H1 (cell line): ENCODE data around the gene NLRX1. TPM values are rescaled to one million over a fixed set of nuclear protein-coding genes. Genes with fewer than 3 reads are reported as not detected.

ENCODE experiments used
- CTCF ChIA-PET: fragments of 300-600 bp; sonication (Branson Sonifier 250); formaldehyde crosslinking; loops from one replicate; lab custom pipeline; 2021; ENCODE audit not compliant: partially characterized antibody; lab: Charles Lee
- POLR2A ChIA-PET: fragments of 300-600 bp; sonication (Branson Sonifier 250); formaldehyde crosslinking; loops from one replicate; lab custom pipeline; 2021; ENCODE audit warnings: inconsistent platforms; ENCODE audit not compliant: partially characterized antibody; lab: Charles Lee
- DNase-seq, 2 experiments: peaks; one replicate each; pipeline versions ENCODE4 v3.0.0 to v3.0.0-alpha.2; 2010 to 2022; ENCODE audit warnings: low spot score in 2 of 2, low read depth in 1 of 2, mixed read lengths in 1 of 2
- FAIRE-seq: peaks from 2 replicates; lab custom pipeline; 2011; peaks lifted over from hg19 to GRCh38; lab: Jason Lieb, UNC
- H2AFZ ChIP-seq: 2 replicates; pipeline ENCODE4 v1.8.1; 2012; ENCODE audit warnings: low read length, inconsistent platforms
- H2AK5ac ChIP-seq: 2 replicates; pipeline ENCODE4 v1.6.1; 2013; ENCODE audit warnings: low read depth, low read length
- H2BK120ac ChIP-seq: replicated peaks from 2 replicates; pipeline ENCODE3; 2013; ENCODE audit warnings: low read depth, low read length, inconsistent platforms
- H2BK12ac ChIP-seq: 2 replicates; pipeline ENCODE4 v1.6.1; 2013; ENCODE audit warnings: low read depth, low read length
- H2BK15ac ChIP-seq: 2 replicates; pipeline ENCODE4 v1.6.1; 2013; ENCODE audit warnings: low read length
- H2BK20ac ChIP-seq: 2 replicates; pipeline ENCODE4 v1.6.1; 2013; ENCODE audit warnings: low read length
- H2BK5ac ChIP-seq: 2 replicates; pipeline ENCODE4 v1.6.1; 2013; ENCODE audit warnings: low read depth, low read length
- H3K14ac ChIP-seq: 2 replicates; pipeline ENCODE4 v1.6.1; 2013; ENCODE audit warnings: inconsistent platforms; ENCODE audit not compliant: insufficient read length
- H3K18ac ChIP-seq: 2 replicates; pipeline ENCODE4 v1.6.1; 2013; ENCODE audit warnings: low read length; ENCODE audit errors: extremely low read depth
- H3K23ac ChIP-seq: 2 replicates; pipeline ENCODE4 v1.6.1; 2013; ENCODE audit warnings: inconsistent platforms; ENCODE audit not compliant: insufficient read length
- H3K23me2 ChIP-seq: 2 replicates; pipeline ENCODE4 v1.6.1; 2013; ENCODE audit warnings: low read depth, low read length
- H3K27ac ChIP-seq: 2 replicates; pipeline ENCODE4 v1.6.1; 2011; ENCODE audit warnings: low read depth, low read length, inconsistent platforms
- H3K27me3 ChIP-seq, 4 experiments: replicated peaks in 1 of 4; 1 replicate in 1 of 4; 2 replicates in 3 of 4; pipeline versions ENCODE4 v1.6.1 to v1.8.1; 2011 to 2013; ENCODE audit warnings: low read length in 3 of 4, mild to moderate bottlenecking in 3 of 4, inconsistent platforms in 2 of 4, mixed read lengths in 2 of 4, moderate library complexity in 1 of 4; ENCODE audit not compliant: control insufficient read depth in 3 of 4, insufficient read depth in 3 of 4; ENCODE audit errors: extremely low read depth in 1 of 4
- H3K36me3 ChIP-seq, 4 experiments: 2 replicates each; pipeline versions ENCODE4 v1.6.1 to v1.8.1; 2011 to 2013; ENCODE audit warnings: mild to moderate bottlenecking in 4 of 4, low read length in 3 of 4, moderate library complexity in 2 of 4, control low read depth in 1 of 4, inconsistent platforms in 1 of 4; ENCODE audit not compliant: insufficient read depth in 4 of 4, control insufficient read depth in 2 of 4
- H3K4ac ChIP-seq: replicated peaks from 2 replicates; pipeline ENCODE3; 2013; ENCODE audit warnings: low read length, low read depth, mixed read lengths, inconsistent platforms; ENCODE audit not compliant: insufficient read length
- H3K4me1 ChIP-seq, 4 experiments: replicated peaks in 1 of 4; 1 replicate in 1 of 4; 2 replicates in 3 of 4; pipeline versions ENCODE4 v1.6.1 to v1.8.1; 2011 to 2013; ENCODE audit warnings: low read length in 3 of 4, inconsistent platforms in 2 of 4, mixed read lengths in 1 of 4; ENCODE audit not compliant: insufficient read depth in 4 of 4, control insufficient read depth in 3 of 4
- H3K4me2 ChIP-seq, 2 experiments: 2 replicates each; pipeline versions ENCODE4 v1.6.1 to v1.8.1; 2011 to 2013; ENCODE audit warnings: low read depth in 2 of 2, low read length in 2 of 2, control low read depth in 1 of 2, inconsistent platforms in 1 of 2, mild to moderate bottlenecking in 1 of 2; ENCODE audit not compliant: insufficient read depth in 1 of 2
- H3K4me3 ChIP-seq, 4 experiments: fragments of 200-600, 300-600 bp in 1 of 4; sonication (generic), shearing (Covaris generic), sonication (Bioruptor Twin) in 1 of 4; 2 replicates each; pipeline versions ENCODE4 v1.5.1 to v1.8.1; 2011 to 2016; ENCODE audit warnings: low read length in 4 of 4, low read depth in 3 of 4, control low read depth in 2 of 4, inconsistent platforms in 2 of 4, mild to moderate bottlenecking in 2 of 4, mixed read lengths in 1 of 4, moderate library complexity in 1 of 4; ENCODE audit not compliant: insufficient read depth in 2 of 4; ENCODE audit errors: extremely low read depth in 1 of 4
- H3K56ac ChIP-seq: replicated peaks from 2 replicates; pipeline ENCODE3; 2013; ENCODE audit warnings: low read depth, mild to moderate bottlenecking, mixed read lengths, low read length, inconsistent platforms; ENCODE audit not compliant: insufficient read length
- H3K79me1 ChIP-seq: 2 replicates; pipeline ENCODE4 v1.6.1; 2013; ENCODE audit warnings: low read depth, low read length, control low read depth
- H3K79me2 ChIP-seq, 2 experiments: 2 replicates each; pipeline versions ENCODE4 v1.6.1 to v1.8.1; 2012 to 2013; ENCODE audit warnings: low read length in 2 of 2, mild to moderate bottlenecking in 2 of 2, inconsistent platforms in 1 of 2; ENCODE audit not compliant: insufficient read depth in 2 of 2, control insufficient read depth in 1 of 2
- H3K9ac ChIP-seq, 4 experiments: replicated peaks in 1 of 4; 1 replicate in 1 of 4; 2 replicates in 3 of 4; pipeline versions ENCODE4 v1.6.1 to v1.8.1; 2011 to 2013; ENCODE audit warnings: low read depth in 3 of 4, low read length in 3 of 4, control low read depth in 2 of 4, mild to moderate bottlenecking in 2 of 4, moderate library complexity in 2 of 4, inconsistent platforms in 1 of 4; ENCODE audit errors: extremely low read depth in 1 of 4
- H3K9me3 ChIP-seq, 2 experiments: 2 replicates each; pipeline versions ENCODE4 v1.6.1 to v1.8.1; 2012 to 2013; ENCODE audit warnings: mild to moderate bottlenecking in 2 of 2, moderate library complexity in 2 of 2, control low read depth in 1 of 2, inconsistent platforms in 1 of 2, low read depth in 1 of 2, low read length in 1 of 2, mixed read lengths in 1 of 2; ENCODE audit not compliant: insufficient read depth in 2 of 2
- H4K20me1 ChIP-seq, 2 experiments: replicated peaks in 1 of 2; 2 replicates each; pipeline versions ENCODE3 to v1.8.1; 2011 to 2013; ENCODE audit warnings: inconsistent platforms in 2 of 2, low read length in 2 of 2, mild to moderate bottlenecking in 1 of 2; ENCODE audit not compliant: insufficient read depth in 2 of 2, control insufficient read depth in 1 of 2
- H4K5ac ChIP-seq: 2 replicates; pipeline ENCODE4 v1.6.1; 2013; ENCODE audit warnings: low read length, low read depth, mixed read lengths, inconsistent platforms; ENCODE audit not compliant: insufficient read length
- H4K8ac ChIP-seq: 2 replicates; pipeline ENCODE4 v1.8.0; 2013; ENCODE audit warnings: mild to moderate bottlenecking, moderate library complexity, low read length, inconsistent platforms; ENCODE audit not compliant: insufficient read depth; ENCODE audit errors: extremely low read depth
- H4K91ac ChIP-seq: replicated peaks from 2 replicates; pipeline ENCODE3; 2013; ENCODE audit warnings: low read length, mixed read lengths, inconsistent platforms; ENCODE audit not compliant: insufficient read length
- CEBPB ChIP-seq: IDR thresholded peaks from 2 replicates; pipeline ENCODE4 v1.6.1; 2012; ENCODE audit warnings: low read depth, low read length
- GABPA ChIP-seq: IDR thresholded peaks from 2 replicates; pipeline ENCODE4 v1.6.1; 2011; ENCODE audit warnings: mild to moderate bottlenecking, low read length, moderate library complexity, borderline replicate concordance; ENCODE audit not compliant: insufficient read depth
- POLR2AphosphoS5 ChIP-seq: IDR thresholded peaks from 2 replicates; pipeline ENCODE4 v1.6.1; 2011; ENCODE audit warnings: low read depth, low read length
- SIN3A ChIP-seq, 2 experiments: IDR thresholded peaks in 1 of 2; conservative IDR thresholded peaks in 1 of 2; 2 replicates each; pipeline ENCODE4 v1.6.1; 2011 to 2012; ENCODE audit warnings: low read length in 2 of 2, improper control_type of control experiment in 1 of 2, low read depth in 1 of 2, mild to moderate bottlenecking in 1 of 2
- SP1 ChIP-seq: IDR thresholded peaks from 2 replicates; pipeline ENCODE4 v1.6.1; 2011; ENCODE audit warnings: low read depth, low read length
- WGBS, 2 experiments: shearing (Covaris generic) in 1 of 2; methylation state at CpG; one replicate each; pipeline versions ENCODE4 v1.1.6 to v1.1.7; 2013 to 2015; ENCODE audit warnings: low lambda C conversion rate in 2 of 2, mixed read lengths in 2 of 2, inconsistent platforms in 1 of 2, low coverage in 1 of 2, missing lambda C conversion rate in 1 of 2; ENCODE audit not compliant: insufficient replicate concordance in 2 of 2, insufficient coverage in 1 of 2, insufficient read length in 1 of 2; ENCODE audit errors: extremely low coverage in 1 of 2, missing lambda C conversion rate in 1 of 2; 5-methylcytosine and 5-hydroxymethylcytosine counted together
- polyA plus RNA-seq, 7 experiments: library from polyadenylated mRNA; depleted of rRNA in 3 of 7; stranded (reverse) in 5 of 7; unstranded in 2 of 7; fragments of >200 nt in 5 of 7; fragments of 200-250 nt in 2 of 7; gene quantifications; 1 replicate in 5 of 7; 2 replicates in 1 of 7; 4 replicates in 1 of 7; pipeline versions ENCODE4 v1.2.1 to v1.2.3, GENCODE V29; 2011 to 2013; ENCODE audit warnings: missing spikeins in 2 of 7, mixed read lengths in 2 of 7
- total RNA-seq: library from RNA; stranded (reverse); fragmentation: NEBNext Ultra II Directional; extraction: Animal tissue kit (Norgen Biotek cat#: 25700); gene quantifications from 2 replicates; pipeline ENCODE4 v1.2.1, GENCODE V29; 2021
- TF ChIP-seq, protein P1 (sequence below): IDR thresholded peaks from 2 replicates; pipeline ENCODE4 v1.6.1; 2012; ENCODE audit warnings: inconsistent platforms
- TF ChIP-seq, protein P2 (sequence below): IDR thresholded peaks from 2 replicates; pipeline ENCODE4 v1.6.1; 2011; ENCODE audit warnings: low read length, improper control_type of control experiment
- TF ChIP-seq, protein P3 (sequence below): IDR thresholded peaks from 2 replicates; pipeline ENCODE4 v1.6.1; 2012; ENCODE audit warnings: inconsistent platforms

Gene NLRX1
- total and polyA plus RNA-seq, 2 of the 8 experiments (the other 6 are each of a cell fraction or from before 2014, with no cell fraction given): 13.2 to 18.6 TPM

DNA sequence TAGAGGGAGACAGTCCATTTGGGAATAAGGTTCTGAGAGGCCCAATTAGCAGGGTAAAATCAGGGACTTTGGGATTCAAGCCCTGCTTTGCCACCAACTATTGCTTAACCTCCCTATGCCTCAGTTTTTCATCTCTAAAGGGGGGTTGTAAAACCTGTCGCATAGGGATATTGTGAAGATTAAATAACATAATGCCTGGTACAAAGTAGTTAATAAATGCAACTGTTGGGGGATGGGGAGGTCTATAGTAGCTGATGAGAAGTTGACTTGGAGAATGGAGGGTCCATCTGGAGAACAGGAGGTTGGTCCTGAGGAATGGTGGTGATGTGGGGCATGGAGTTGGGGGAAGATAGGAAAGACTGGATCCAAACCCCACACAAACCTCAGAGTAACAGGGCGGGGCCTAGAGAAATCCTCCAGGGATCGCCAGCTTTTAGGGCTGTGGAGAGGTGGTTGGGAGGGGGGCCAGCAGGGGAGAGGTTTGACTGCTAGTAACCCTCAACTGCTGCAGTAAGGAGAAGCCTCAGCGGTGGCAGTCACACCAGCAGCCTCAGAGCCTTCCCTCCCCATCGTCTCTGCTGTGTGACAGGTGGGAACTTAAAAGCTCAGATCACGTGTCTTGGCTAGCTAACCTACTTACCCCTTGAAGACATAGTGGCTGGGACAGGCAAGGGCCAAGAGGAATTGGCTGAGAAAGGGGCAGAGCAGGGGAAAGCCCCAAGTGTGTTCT is 20.8 kb upstream of the NLRX1 start:
- Histone ChIP-seq H3K4me3 (peak overlapping the region in 1 of 4 experiments; percentile 83; a peak in 1 of 8 replicates), H2BK5ac (no peak overlapping the region), H4K91ac (no peak overlapping the region), H3K36me3 (no peaks in the 10 kb centered on the region), H3K23ac (no peak overlapping the region), H3K27ac (no peak overlapping the region), H2BK15ac (peak overlapping the region; percentile 32; the same call in 1 of the 2 replicates), H2BK12ac (peak overlapping the region; percentile 65; the same call in 1 of the 2 replicates), H3K4ac (no peak overlapping the region), H2BK120ac (no peak overlapping the region), H3K14ac (no peak overlapping the region), H3K9ac (no peak overlapping the region), H3K27me3 (peaks cover 16 to 42% (median 33%) of the 10 kb centered on the region in 4 experiments), H4K5ac (no peak overlapping the region), H3K79me2 (no peaks in the 10 kb centered on the region), H3K4me2 (peak overlapping the region; percentile 90 to 96; a peak in 3 of 4 replicates), H2AFZ (no peak overlapping the region), H3K56ac (no peak overlapping the region), H3K18ac (no peak overlapping the region), H3K9me3 (no peaks in the 10 kb centered on the region), H3K79me1 (no peaks in the 10 kb centered on the region), H3K23me2 (peaks cover 12% of the 10 kb centered on the region; the same call in 1 of the 2 replicates), H2AK5ac (no peak overlapping the region), H2BK20ac (no peak overlapping the region), H4K8ac (no peak overlapping the region), H4K20me1 (no peaks in the 10 kb centered on the region), H3K4me1 (peaks cover 5 to 16% (median 11%) of the 10 kb centered on the region in 4 experiments)
- no peak for FAIRE-seq
- DNase-seq: no peak
- ChIA-PET POLR2A (interaction anchor here (0.6 to 7.7 kb wide), 12 partner anchors 8 to 54 kb away, joined by 3 to 58 read pairs (median 4); partner anchors contain the start of genes DPAGT1, HINFP and NLRX1), CTCF (interaction anchor here (0.8 to 23.6 kb wide), 9 partner anchors 6 to 137 kb away, joined by 3 to 389 read pairs (median 10); partner anchors contain the start of genes CBL, NHERF4 and NLRX1)
- WGBS, 2 experiments: 33% methylated on average over 6 of the region's 6 CpGs; no CpG with 5 or more reads in 1 of the 2 experiments
- TF ChIP-seq, protein P1, sequence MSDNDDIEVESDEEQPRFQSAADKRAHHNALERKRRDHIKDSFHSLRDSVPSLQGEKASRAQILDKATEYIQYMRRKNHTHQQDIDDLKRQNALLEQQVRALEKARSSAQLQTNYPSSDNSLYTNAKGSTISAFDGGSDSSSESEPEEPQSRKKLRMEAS: peak; percentile 84
- TF ChIP-seq POLR2AphosphoS5 (no peak), CEBPB (no peak), SIN3A (conservative IDR thresholded peaks at IDR 0.05 in 1 of 2, IDR thresholded peaks at IDR 0.05 in 1 of 2; ENCODE audit: low read depth in 1 of 2, low read length in 2 of 2) (0 out of 4 replicates have a peak, but pooled peaks of 1 of the 2 experiments have one; percentile 35), SP1 (no peak), GABPA (no peak)
- TF ChIP-seq, protein P2, sequence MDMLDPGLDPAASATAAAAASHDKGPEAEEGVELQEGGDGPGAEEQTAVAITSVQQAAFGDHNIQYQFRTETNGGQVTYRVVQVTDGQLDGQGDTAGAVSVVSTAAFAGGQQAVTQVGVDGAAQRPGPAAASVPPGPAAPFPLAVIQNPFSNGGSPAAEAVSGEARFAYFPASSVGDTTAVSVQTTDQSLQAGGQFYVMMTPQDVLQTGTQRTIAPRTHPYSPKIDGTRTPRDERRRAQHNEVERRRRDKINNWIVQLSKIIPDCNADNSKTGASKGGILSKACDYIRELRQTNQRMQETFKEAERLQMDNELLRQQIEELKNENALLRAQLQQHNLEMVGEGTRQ: 0 out of 2 replicates have a peak, but pooled peaks have one; percentile 15
- TF ChIP-seq, protein P3, sequence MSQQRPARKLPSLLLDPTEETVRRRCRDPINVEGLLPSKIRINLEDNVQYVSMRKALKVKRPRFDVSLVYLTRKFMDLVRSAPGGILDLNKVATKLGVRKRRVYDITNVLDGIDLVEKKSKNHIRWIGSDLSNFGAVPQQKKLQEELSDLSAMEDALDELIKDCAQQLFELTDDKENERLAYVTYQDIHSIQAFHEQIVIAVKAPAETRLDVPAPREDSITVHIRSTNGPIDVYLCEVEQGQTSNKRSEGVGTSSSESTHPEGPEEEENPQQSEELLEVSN: peak; percentile 84
